ENCODE data around the gene RTKN. TPM values are rescaled to one million over a fixed set of nuclear protein-coding genes. Genes with fewer than 3 reads are reported as not detected.
A peak's percentile ranks its signal among the peaks of the same experiment; 100 is the strongest.

Gene RTKN
- total and polyA plus RNA-seq, 4 experiments from 2014 or later, result 0.14 TPM; not detected in 3

GRCh38 chr2:74399785-74400184 lies 42.0 kb downstream of the RTKN start:
- no peaks in the 10 kb centered on the region for H3K4me1 ChIP-seq (ENCODE audit: insufficient read depth, low read length)
- Mint-ChIP-seq H3K27me3 (peaks cover 2 to 4% of the 10 kb centered on the region in 2 donors), H3K4me3 (no peak overlapping the region), H3K27ac (no peak overlapping the region), H3K9me3 (no peaks in the 10 kb centered on the region), H3K4me1 (no peaks in the 10 kb centered on the region), H3K36me3 (no peaks in the 10 kb centered on the region)
- H3K36me3 ChIP-seq (ENCODE audit: insufficient read depth, low read length), result no peaks in the 10 kb centered on the region
- POLR2A ChIA-PET (ENCODE audit: partially characterized antibody), result interaction anchor here (0.8 kb wide), 1 partner anchor 124 kb away, joined by 3 read pairs; no protein-coding TSS in a partner anchor
- no peak overlapping the region for H3K27ac ChIP-seq (ENCODE audit: low read depth, low read length)
- intact Hi-C loops (cut with micrococcal nuclease), result loop anchor here (1.0 to 10.0 kb wide), 4 partner anchors 149 to 205 kb away; partner anchors contain the start of genes DOK1, LOXL3 and MTHFD2
- no peaks in the 10 kb centered on the region for H3K9me3 ChIP-seq (ENCODE audit: control insufficient read depth in 1 of 2, low read length in 2 of 2)
- no peaks in the 10 kb centered on the region for H3K27me3 ChIP-seq (ENCODE audit: insufficient read depth, low read length)
- CTCF ChIA-PET (ENCODE audit: partially characterized antibody), result interaction anchor here (1.3 kb wide), 1 partner anchor 150 kb away, joined by 4 read pairs; no protein-coding TSS in a partner anchor
- no peak overlapping the region for H3K4me3 ChIP-seq (ENCODE audit: low read length in 2 of 2)
- DNase-seq, result peak in 4 of 5 donors; percentile 36 to 49 (median 41)

- Mint-ChIP-seq H3K36me3 (peaks cover 0 to 3% of the 10 kb centered on the region in 2 donors), H3K9me3 (no peaks in the 10 kb centered on the region), H3K4me3 (no peak overlapping the region), H3K27ac (no peak overlapping the region), H3K27me3 (peaks cover 2 to 5% of the 10 kb centered on the region in 2 donors), H3K4me1 (peaks cover 2 to 6% (median 6%) of the 10 kb centered on the region in 4 donors)
- Histone ChIP-seq H3K9me3 (ENCODE audit: control insufficient read depth in 1 of 2, low read length in 2 of 2) (no peaks in the 10 kb centered on the region), H3K4me1 (ENCODE audit: insufficient read depth, low read length) (peaks cover 1% of the 10 kb centered on the region), H3K27me3 (ENCODE audit: insufficient read depth, low read length) (no peaks in the 10 kb centered on the region), H3K27ac (ENCODE audit: low read depth, low read length) (no peak overlapping the region), H3K36me3 (ENCODE audit: insufficient read depth, low read length) (no peaks in the 10 kb centered on the region), H3K4me3 (ENCODE audit: low read length in 2 of 2) (no peak overlapping the region)
- ChIA-PET CTCF (ENCODE audit: partially characterized antibody) (no interaction called here), POLR2A (ENCODE audit: partially characterized antibody) (no interaction called here)
- DNase-seq, result no peak
- intact Hi-C loops (cut with micrococcal nuclease), result loop anchor here (10.0 kb wide), 3 partner anchors 159 to 201 kb away; partner anchors contain the start of genes DOK1, LOXL3 and MTHFD2
These were observed 45.6 kb downstream of the RTKN start for GRCh38 chr2:74396149-74396548.

- Mint-ChIP-seq H3K4me1 (peaks cover 5 to 13% (median 6%) of the 10 kb centered on the region in 4 donors), H3K27me3 (peaks cover 0 to 5% of the 10 kb centered on the region in 2 donors), H3K27ac (no peak overlapping the region), H3K4me3 (no peak overlapping the region), H3K9me3 (no peaks in the 10 kb centered on the region), H3K36me3 (peaks cover 0 to 5% of the 10 kb centered on the region in 2 donors)
- H3K4me3 ChIP-seq (ENCODE audit: low read length in 2 of 2), result no peak overlapping the region
- POLR2A ChIA-PET (ENCODE audit: partially characterized antibody), result no interaction called here
- no peaks in the 10 kb centered on the region for H3K9me3 ChIP-seq (ENCODE audit: control insufficient read depth in 1 of 2, low read length in 2 of 2)
- peaks cover 27% of the 10 kb centered on the region for H3K4me1 ChIP-seq (ENCODE audit: insufficient read depth, low read length)
- intact Hi-C loops (cut with micrococcal nuclease), result loop anchor here (5.0 to 10.0 kb wide), 6 partner anchors 126 to 1321 kb away; partner anchors contain the start of genes DOK1, LOXL3, MTHFD2 and SFXN5
- no peaks in the 10 kb centered on the region for H3K36me3 ChIP-seq (ENCODE audit: insufficient read depth, low read length)
- DNase-seq, result no peak
- H3K27ac ChIP-seq (ENCODE audit: low read depth, low read length), result no peak overlapping the region
- H3K27me3 ChIP-seq (ENCODE audit: insufficient read depth, low read length), result no peaks in the 10 kb centered on the region
- CTCF ChIA-PET (ENCODE audit: partially characterized antibody), result interaction anchor here (3.1 kb wide), 1 partner anchor 8 kb away, joined by 13 read pairs; no protein-coding TSS in a partner anchor
These were observed 48.2 kb downstream of the RTKN start for GRCh38 chr2:74393525-74393924.

GRCh38 chr2:74392449-74392743 lies 49.3 kb downstream of the RTKN start:
- CTCF ChIA-PET (ENCODE audit: partially characterized antibody), result interaction anchor here (0.7 to 4.0 kb wide), 15 partner anchors 9 to 569 kb away, joined by 3 to 22 read pairs (median 4); partner anchors contain the start of genes INO80B, MTHFD2, STAMBP and WBP1
- peak overlapping the region in 5 of 8 donors; percentile 11 to 97 (median 49) for H3K4me3 Mint-ChIP-seq
- H3K27ac Mint-ChIP-seq, result peak overlapping the region in 4 of 7 donors; percentile 99 to 100 (median 100)
- peaks cover 0 to 5% of the 10 kb centered on the region in 2 donors for H3K36me3 Mint-ChIP-seq
- peaks cover 27% of the 10 kb centered on the region for H3K4me1 ChIP-seq (ENCODE audit: insufficient read depth, low read length)
- intact Hi-C loops (cut with micrococcal nuclease), result loop anchor here (1.0 to 10.0 kb wide), 10 partner anchors 29 to 1320 kb away; partner anchors contain the start of genes C2orf81, DOK1, LOXL3 and MTHFD2
- no peaks in the 10 kb centered on the region for H3K9me3 Mint-ChIP-seq
- H3K4me3 ChIP-seq (ENCODE audit: low read length in 2 of 2), result no peak overlapping the region
- H3K36me3 ChIP-seq (ENCODE audit: insufficient read depth, low read length), result no peaks in the 10 kb centered on the region
- H3K27me3 Mint-ChIP-seq, result peaks cover 0 to 5% of the 10 kb centered on the region in 2 donors
- POLR2A ChIA-PET (ENCODE audit: partially characterized antibody), result interaction anchor here (0.6 to 2.6 kb wide), 16 partner anchors 9 to 655 kb away, joined by 3 to 34 read pairs (median 6); partner anchors contain the start of genes AUP1, C2orf81, DOK1 and HTRA2
- DNase-seq, result no peak
- H3K27me3 ChIP-seq (ENCODE audit: insufficient read depth, low read length), result no peaks in the 10 kb centered on the region
- peaks cover 5 to 13% (median 6%) of the 10 kb centered on the region in 4 donors for H3K4me1 Mint-ChIP-seq
- no peaks in the 10 kb centered on the region for H3K9me3 ChIP-seq (ENCODE audit: control insufficient read depth in 1 of 2, low read length in 2 of 2)
- H3K27ac ChIP-seq (ENCODE audit: low read depth, low read length), result no peak overlapping the region

GRCh38 chr2:74391580-74392448 lies 49.9 kb downstream of the RTKN start:
- Mint-ChIP-seq H3K36me3 (peaks cover 0 to 5% of the 10 kb centered on the region in 2 donors), H3K4me3 (peak overlapping the region in 5 of 8 donors; percentile 96 to 99 (median 97)), H3K9me3 (no peaks in the 10 kb centered on the region), H3K27me3 (peaks cover 0 to 5% of the 10 kb centered on the region in 2 donors), H3K27ac (peak overlapping the region in 6 of 7 donors; percentile 99 to 100 (median 100)), H3K4me1 (peaks cover 5 to 13% (median 6%) of the 10 kb centered on the region in 4 donors)
- peak overlapping the region; percentile 84 to 90 for H3K4me3 ChIP-seq (ENCODE audit: low read length in 2 of 2)
- POLR2A ChIA-PET (ENCODE audit: partially characterized antibody), result interaction anchor here (0.6 to 2.6 kb wide), 22 partner anchors 9 to 655 kb away, joined by 3 to 34 read pairs (median 4); partner anchors contain the start of genes AUP1, C2orf81, DOK1 and HTRA2
- H3K4me1 ChIP-seq (ENCODE audit: insufficient read depth, low read length), result peaks cover 27% of the 10 kb centered on the region
- no peaks in the 10 kb centered on the region for H3K27me3 ChIP-seq (ENCODE audit: insufficient read depth, low read length)
- CTCF ChIA-PET (ENCODE audit: partially characterized antibody), result interaction anchor here (0.6 to 4.0 kb wide), 28 partner anchors 9 to 568 kb away, joined by 3 to 22 read pairs (median 4); partner anchors contain the start of genes AUP1, BOLA3, HTRA2 and INO80B
- peak overlapping the region; percentile 88 for H3K27ac ChIP-seq (ENCODE audit: low read depth, low read length)
- DNase-seq, result peak; percentile 92 to 96 (median 94)
- H3K36me3 ChIP-seq (ENCODE audit: insufficient read depth, low read length), result no peaks in the 10 kb centered on the region
- H3K9me3 ChIP-seq (ENCODE audit: control insufficient read depth in 1 of 2, low read length in 2 of 2), result no peaks in the 10 kb centered on the region
- intact Hi-C loops (cut with micrococcal nuclease), result loop anchor here (1.0 to 10.0 kb wide), 11 partner anchors 29 to 1320 kb away; partner anchors contain the start of genes C2orf81, DOK1, LOXL3 and MTHFD2

GRCh38 chr2:74391209-74391579 lies 50.5 kb downstream of the RTKN start:
- H3K27me3 ChIP-seq (ENCODE audit: insufficient read depth, low read length), result no peaks in the 10 kb centered on the region
- no peak for DNase-seq
- H3K4me1 ChIP-seq (ENCODE audit: insufficient read depth, low read length), result peaks cover 27% of the 10 kb centered on the region
- ChIA-PET CTCF (ENCODE audit: partially characterized antibody) (interaction anchor here (0.6 to 4.0 kb wide), 27 partner anchors 9 to 567 kb away, joined by 3 to 22 read pairs (median 4); partner anchors contain the start of genes AUP1, BOLA3, HTRA2 and INO80B), POLR2A (ENCODE audit: partially characterized antibody) (interaction anchor here (0.7 to 2.6 kb wide), 22 partner anchors 8 to 654 kb away, joined by 3 to 34 read pairs (median 4); partner anchors contain the start of genes AUP1, C2orf81, DOK1 and HTRA2)
- peaks cover 0 to 5% of the 10 kb centered on the region in 2 donors for H3K27me3 Mint-ChIP-seq
- no peaks in the 10 kb centered on the region for H3K9me3 ChIP-seq (ENCODE audit: control insufficient read depth in 1 of 2, low read length in 2 of 2)
- peak overlapping the region; percentile 84 to 90 for H3K4me3 ChIP-seq (ENCODE audit: low read length in 2 of 2)
- H3K36me3 Mint-ChIP-seq, result peaks cover 0 to 5% of the 10 kb centered on the region in 2 donors
- H3K36me3 ChIP-seq (ENCODE audit: insufficient read depth, low read length), result no peaks in the 10 kb centered on the region
- no peaks in the 10 kb centered on the region for H3K9me3 Mint-ChIP-seq
- intact Hi-C loops (cut with micrococcal nuclease), result loop anchor here (1.0 to 10.0 kb wide), 7 partner anchors 63 to 1319 kb away; partner anchors contain the start of genes DOK1, LOXL3, MTHFD2 and SFXN5
- peak overlapping the region in 5 of 8 donors; percentile 96 to 99 (median 97) for H3K4me3 Mint-ChIP-seq
- H3K27ac Mint-ChIP-seq, result peak overlapping the region in 6 of 7 donors; percentile 89 to 100 (median 94)
- peak overlapping the region; percentile 88 for H3K27ac ChIP-seq (ENCODE audit: low read depth, low read length)
- H3K4me1 Mint-ChIP-seq, result peaks cover 5 to 13% (median 6%) of the 10 kb centered on the region in 4 donors

Data from CD4-positive, alpha-beta memory T cell (primary cell).